Esophagus squamous epithelium (tissue), 5 donors: ENCODE data around the gene CDCA8. TPM values are rescaled to one million over a fixed set of nuclear protein-coding genes. Genes with fewer than 3 reads are reported as not detected.

Experiments
- DNase-seq: peaks from one replicate; lab custom pipeline; 2025; lab: John Stamatoyannopoulos, UW
- H3K27ac ChIP-seq, 4 donors: fragments of 200-600 bp; sonication (generic); one replicate each; pipeline ENCODE4 v1.5.1; 2016 to 2019; ENCODE audit warnings: mild to moderate bottlenecking in 1 of 4
- H3K27me3 ChIP-seq, 4 donors: fragments of 200-600 bp; sonication (generic); 1 replicate in 3 of 4; 2 replicates in 1 of 4; pipeline versions ENCODE4 v1.5.1 to v1.6.0; 2017 to 2021; ENCODE audit warnings: antibody characterized with exemption in 1 of 4
- H3K36me3 ChIP-seq, 3 donors: fragments of 200-600 bp; sonication (generic); one replicate each; pipeline ENCODE4 v1.5.1; 2016 to 2019
- H3K4me1 ChIP-seq, 3 donors: fragments of 200-600 bp; sonication (generic); one replicate each; pipeline ENCODE4 v1.5.1; 2017 to 2019
- H3K4me3 ChIP-seq, 4 donors: fragments of 200-600 bp; sonication (generic); 1 replicate in 3 of 4; 2 replicates in 1 of 4; pipeline ENCODE4 v1.5.1; 2016 to 2019; ENCODE audit warnings: mild to moderate bottlenecking in 2 of 4, moderate library complexity in 1 of 4
- H3K9me3 ChIP-seq, 3 donors: fragments of 200-600 bp; sonication (generic); one replicate each; pipeline ENCODE4 v1.5.1; 2016 to 2019
- POLR2A ChIP-seq, 4 donors: fragments of 450-650 bp; IDR thresholded peaks; one replicate each; pipeline ENCODE4 v1.6.1; 2017; ENCODE audit warnings: antibody characterized with exemption in 4 of 4, mild to moderate bottlenecking in 4 of 4, moderate library complexity in 3 of 4
- WGBS, 2 donors: methylation state at CpG; one replicate each; pipeline ENCODE4 v1.1.5; 2018; 5-methylcytosine and 5-hydroxymethylcytosine counted together
- intact Hi-C: fragments of 100-400 bp; cut with DNase I; formaldehyde crosslinking; loops from one replicate; pipeline ENCODE4 v1.15.0; 2022
- total RNA-seq, 4 donors: library from RNA; depleted of rRNA; stranded (reverse); fragments of >200 nt; gene quantifications; one replicate each; pipeline ENCODE4 v1.1.0, GENCODE V29; 2016
- TF ChIP-seq, protein P1 (sequence below), 6 experiments: fragments of 450-650 bp in 4 of 6; fragments of 200-600 bp in 2 of 6; sonication (generic) in 2 of 6; IDR thresholded peaks; one replicate each; pipeline ENCODE4 v1.5.1; 2016 to 2019; ENCODE audit warnings: antibody characterized with exemption in 6 of 6, mild to moderate bottlenecking in 4 of 6, moderate library complexity in 4 of 6
- donor health status: DM: yes; HTN: yes; CAD: no.

CDCA8 gene
- total RNA-seq, 4 donors from 2014 or later = 3.4 to 15.1 (median 7.5) TPM

DNA sequence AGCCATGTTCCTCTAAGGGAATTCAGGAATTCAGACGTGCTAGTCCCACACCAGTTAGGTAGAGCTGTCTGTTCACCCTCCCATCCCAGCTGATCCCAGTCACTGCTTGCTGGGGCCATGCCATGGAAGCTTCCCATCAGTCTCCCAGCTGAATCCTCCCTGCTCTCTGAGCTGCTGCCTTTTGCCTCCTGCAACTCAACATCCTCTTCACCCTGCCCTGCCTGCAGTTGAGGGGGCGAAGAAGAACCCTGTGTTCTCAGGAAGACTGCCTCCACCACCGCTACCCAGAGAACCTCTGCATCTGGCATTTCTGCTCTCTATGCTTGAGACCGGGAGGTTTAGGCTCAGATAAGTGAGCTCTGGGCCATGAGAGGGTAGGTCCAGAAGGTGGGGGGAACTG lies 16.2 kb downstream of the CDCA8 start:
- intact Hi-C loops = no loop called here
- no peak overlapping the region for H3K27ac ChIP-seq
- H3K36me3 ChIP-seq = peaks cover 0 to 64% (median 0%) of the 10 kb centered on the region in 3 donors
- no peak overlapping the region for H3K4me3 ChIP-seq
- no peaks in the 10 kb centered on the region for H3K27me3 ChIP-seq
- TF ChIP-seq, protein P1, sequence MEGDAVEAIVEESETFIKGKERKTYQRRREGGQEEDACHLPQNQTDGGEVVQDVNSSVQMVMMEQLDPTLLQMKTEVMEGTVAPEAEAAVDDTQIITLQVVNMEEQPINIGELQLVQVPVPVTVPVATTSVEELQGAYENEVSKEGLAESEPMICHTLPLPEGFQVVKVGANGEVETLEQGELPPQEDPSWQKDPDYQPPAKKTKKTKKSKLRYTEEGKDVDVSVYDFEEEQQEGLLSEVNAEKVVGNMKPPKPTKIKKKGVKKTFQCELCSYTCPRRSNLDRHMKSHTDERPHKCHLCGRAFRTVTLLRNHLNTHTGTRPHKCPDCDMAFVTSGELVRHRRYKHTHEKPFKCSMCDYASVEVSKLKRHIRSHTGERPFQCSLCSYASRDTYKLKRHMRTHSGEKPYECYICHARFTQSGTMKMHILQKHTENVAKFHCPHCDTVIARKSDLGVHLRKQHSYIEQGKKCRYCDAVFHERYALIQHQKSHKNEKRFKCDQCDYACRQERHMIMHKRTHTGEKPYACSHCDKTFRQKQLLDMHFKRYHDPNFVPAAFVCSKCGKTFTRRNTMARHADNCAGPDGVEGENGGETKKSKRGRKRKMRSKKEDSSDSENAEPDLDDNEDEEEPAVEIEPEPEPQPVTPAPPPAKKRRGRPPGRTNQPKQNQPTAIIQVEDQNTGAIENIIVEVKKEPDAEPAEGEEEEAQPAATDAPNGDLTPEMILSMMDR (IDR thresholded peaks at IDR 0.05) = no peak
- TF ChIP-seq POLR2A (IDR thresholded peaks at IDR 0.05) = no peak
- no peaks in the 10 kb centered on the region for H3K4me1 ChIP-seq
- no peaks in the 10 kb centered on the region for H3K9me3 ChIP-seq
- WGBS, 2 donors = 56 to 70% methylated on average over 1 to 3 of the region's 4 CpGs
- DNase-seq = no peak

DNA sequence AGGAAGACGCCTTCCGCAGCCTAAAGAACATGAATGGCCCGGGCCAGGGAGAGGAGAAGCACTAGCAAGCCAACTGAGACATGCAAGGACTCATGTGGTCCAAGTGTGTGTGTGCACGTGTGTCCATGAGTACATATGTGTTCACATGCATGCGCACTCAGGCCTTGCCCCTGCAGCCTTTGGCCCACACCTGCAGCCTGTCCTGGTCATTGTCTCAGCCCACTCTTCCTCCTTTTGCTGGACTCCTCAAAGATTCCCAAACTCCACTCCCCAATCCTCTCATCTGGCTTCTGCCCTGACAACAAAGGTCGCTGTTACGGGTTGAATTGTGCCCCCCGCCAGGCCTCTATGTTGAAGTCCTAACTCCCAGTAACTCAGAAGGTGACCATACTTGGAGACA lies 21.9 kb downstream of the CDCA8 start:
- Histone ChIP-seq H3K4me1 (peaks cover 0 to 11% (median 4%) of the 10 kb centered on the region in 3 donors), H3K36me3 (peaks cover 0 to 11% (median 0%) of the 10 kb centered on the region in 3 donors), H3K9me3 (no peaks in the 10 kb centered on the region), H3K4me3 (no peak overlapping the region), H3K27me3 (peaks cover 0 to 27% (median 0%) of the 10 kb centered on the region in 4 donors), H3K27ac (no peak overlapping the region)
- no peak for DNase-seq
- WGBS, 2 donors = 83 to 100% methylated on average over 4 to 8 of the region's 8 CpGs
- TF ChIP-seq POLR2A (IDR thresholded peaks at IDR 0.05) = no peak
- TF ChIP-seq, protein P1 (IDR thresholded peaks at IDR 0.05) = no peak
- intact Hi-C loops = no loop called here

DNA sequence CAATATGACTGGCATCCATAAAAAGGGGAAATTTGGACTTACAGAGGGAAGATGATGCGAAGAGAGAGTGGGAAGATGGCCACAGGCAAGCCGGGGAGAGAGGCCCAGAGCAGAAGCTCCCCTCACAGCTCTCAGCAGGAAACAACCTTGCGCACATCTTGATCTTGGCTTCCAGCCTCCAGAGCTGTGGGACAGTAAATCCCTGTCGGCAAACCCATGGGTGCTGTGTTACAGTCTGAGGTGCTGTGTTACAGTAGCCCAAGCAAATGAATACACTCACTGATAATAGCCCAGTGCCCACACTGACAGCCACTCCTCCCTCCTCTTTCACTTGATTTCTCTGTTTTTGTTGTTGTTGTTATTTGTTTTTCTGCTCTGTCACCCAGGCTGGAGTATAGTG lies 22.4 kb downstream of the CDCA8 start:
- H3K36me3 ChIP-seq = peaks cover 0 to 7% (median 0%) of the 10 kb centered on the region in 3 donors
- H3K9me3 ChIP-seq = no peaks in the 10 kb centered on the region
- H3K27me3 ChIP-seq = peaks cover 0 to 28% (median 0%) of the 10 kb centered on the region in 4 donors
- 76 to 79% methylated on average over 4 of the region's 4 CpGs for WGBS, 2 donors
- no peak overlapping the region for H3K27ac ChIP-seq
- intact Hi-C loops = no loop called here
- H3K4me3 ChIP-seq = no peak overlapping the region
- DNase-seq = no peak
- H3K4me1 ChIP-seq = peaks cover 0 to 14% (median 4%) of the 10 kb centered on the region in 3 donors
- TF ChIP-seq, protein P1 (IDR thresholded peaks at IDR 0.05) = no peak
- no peak for TF ChIP-seq POLR2A (IDR thresholded peaks at IDR 0.05)

DNA sequence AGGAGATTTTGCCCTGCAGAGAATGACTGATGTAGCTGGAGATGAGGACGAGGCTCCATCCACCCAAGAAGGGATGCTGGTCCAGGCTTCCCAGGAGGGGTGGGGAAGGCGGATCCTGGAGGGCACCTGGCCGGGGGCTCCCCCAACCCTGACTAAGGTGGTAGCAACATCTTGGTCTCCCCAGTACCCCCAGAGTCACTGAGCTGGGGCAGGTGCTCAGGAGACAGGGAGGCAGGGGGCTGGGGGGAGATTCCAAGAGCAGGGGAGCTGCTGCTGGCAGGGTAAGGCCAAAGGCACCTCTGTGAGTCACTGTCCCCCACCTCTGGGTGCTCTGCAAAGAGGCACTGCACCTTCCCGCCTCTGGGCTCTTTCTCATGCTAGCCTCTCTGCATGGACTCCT lies 24.0 kb downstream of the CDCA8 start:
- no peaks in the 10 kb centered on the region for H3K36me3 ChIP-seq
- H3K27me3 ChIP-seq = peaks cover 0 to 35% (median 0%) of the 10 kb centered on the region in 4 donors
- peaks cover 0 to 14% (median 4%) of the 10 kb centered on the region in 3 donors for H3K4me1 ChIP-seq
- H3K4me3 ChIP-seq = no peak overlapping the region
- intact Hi-C loops = no loop called here
- H3K27ac ChIP-seq = no peak overlapping the region
- TF ChIP-seq, protein P1 (IDR thresholded peaks at IDR 0.05) = no peak
- no peak for TF ChIP-seq POLR2A (IDR thresholded peaks at IDR 0.05)
- no peaks in the 10 kb centered on the region for H3K9me3 ChIP-seq
- no peak for DNase-seq
- 65% methylated on average over 2 of the region's 4 CpGs; no CpG with 5 or more reads in 1 of the 2 donors for WGBS, 2 donors

DNA sequence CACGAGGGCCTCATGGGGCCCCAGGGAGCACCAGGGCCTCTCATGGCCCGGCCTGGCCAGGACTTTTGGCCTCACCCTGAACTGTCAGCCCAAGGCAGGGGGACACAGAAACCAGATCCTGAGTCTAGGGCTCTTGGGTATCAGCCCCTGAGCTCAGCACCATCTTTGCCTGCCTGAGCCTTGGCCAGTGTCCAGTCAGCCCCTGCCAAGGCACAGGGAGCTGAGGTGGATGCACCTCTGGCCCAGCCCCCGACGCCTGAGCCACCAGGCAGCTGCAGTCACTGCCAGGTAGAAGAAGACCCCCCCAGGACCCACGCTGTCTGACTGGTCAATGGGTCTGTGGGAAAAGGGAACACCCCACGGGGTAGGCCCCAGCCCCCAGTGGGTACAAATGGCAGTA lies 25.3 kb downstream of the CDCA8 start:
- DNase-seq = no peak
- no peak overlapping the region for H3K4me3 ChIP-seq
- no peak for TF ChIP-seq POLR2A (IDR thresholded peaks at IDR 0.05)
- TF ChIP-seq, protein P1 (IDR thresholded peaks at IDR 0.05) = no peak
- WGBS, 2 donors = 57% methylated on average over 1 of the region's 6 CpGs; no CpG with 5 or more reads in 1 of the 2 donors
- no peak overlapping the region for H3K27ac ChIP-seq
- H3K36me3 ChIP-seq = no peaks in the 10 kb centered on the region
- peaks cover 0 to 38% (median 0%) of the 10 kb centered on the region in 4 donors for H3K27me3 ChIP-seq
- H3K4me1 ChIP-seq = peaks cover 0 to 14% (median 4%) of the 10 kb centered on the region in 3 donors
- no peaks in the 10 kb centered on the region for H3K9me3 ChIP-seq
- intact Hi-C loops = no loop called here
